ENCODE data around the gene PDE4C.

The PDE4C gene

GRCh38 chr19:18234194-18234593 is 8.0 kb upstream of the PDE4C start:
- TF ChIP-seq USF1 (IDR thresholded peaks at IDR 0.05) (no peak), RAD21 (IDR thresholded peaks at IDR 0.05; ENCODE audit: low read depth) (no peak), CREB1 (IDR thresholded peaks at IDR 0.05; ENCODE audit: low read depth) (no peak), FOXM1 (IDR thresholded peaks at IDR 0.05; ENCODE audit: borderline replicate concordance, low read depth) (no peak), EP300 (IDR thresholded peaks at IDR 0.05; ENCODE audit: borderline replicate concordance) (no peak), ZBTB7A (IDR thresholded peaks at IDR 0.05; ENCODE audit: low read depth) (no peak), YY1 (IDR thresholded peaks at IDR 0.05; ENCODE audit: low read depth) (no peak), TAF1 (IDR thresholded peaks at IDR 0.05; ENCODE audit: low read depth) (no peak), MAX (IDR thresholded peaks at IDR 0.05) (no peak), NFIC (IDR thresholded peaks at IDR 0.05) (no peak), EGR1 (IDR thresholded peaks at IDR 0.05) (no peak), REST (IDR thresholded peaks at IDR 0.05; ENCODE audit: low read depth) (no peak), TEAD4 (IDR thresholded peaks at IDR 0.05) (no peak), CEBPB (IDR thresholded peaks at IDR 0.05) (no peak), TCF12 (IDR thresholded peaks at IDR 0.05; ENCODE audit: low read depth) (no peak)

GRCh38 chr19:18233224-18233825 is 7.1 kb upstream of the PDE4C start:
- TF ChIP-seq TAF1 (IDR thresholded peaks at IDR 0.05; ENCODE audit: low read depth) (no peak), YY1 (IDR thresholded peaks at IDR 0.05; ENCODE audit: low read depth) (0 out of 2 replicates have a peak, but pooled peaks have one; percentile 18), REST (IDR thresholded peaks at IDR 0.05; ENCODE audit: low read depth) (peak; percentile 86), MAX (IDR thresholded peaks at IDR 0.05) (peak; percentile 58), CEBPB (IDR thresholded peaks at IDR 0.05) (no peak)

- TF ChIP-seq MAX (IDR thresholded peaks at IDR 0.05) (no peak), EGR1 (IDR thresholded peaks at IDR 0.05) (no peak), YY1 (IDR thresholded peaks at IDR 0.05; ENCODE audit: low read depth) (no peak), FOXM1 (IDR thresholded peaks at IDR 0.05; ENCODE audit: borderline replicate concordance, low read depth) (no peak), CREB1 (IDR thresholded peaks at IDR 0.05; ENCODE audit: low read depth) (no peak), ZBTB7A (IDR thresholded peaks at IDR 0.05; ENCODE audit: low read depth) (no peak), EP300 (IDR thresholded peaks at IDR 0.05; ENCODE audit: borderline replicate concordance) (no peak), REST (IDR thresholded peaks at IDR 0.05; ENCODE audit: low read depth) (no peak), TEAD4 (IDR thresholded peaks at IDR 0.05) (no peak), CEBPB (IDR thresholded peaks at IDR 0.05) (no peak), USF1 (IDR thresholded peaks at IDR 0.05) (no peak), RAD21 (IDR thresholded peaks at IDR 0.05; ENCODE audit: low read depth) (no peak), TAF1 (IDR thresholded peaks at IDR 0.05; ENCODE audit: low read depth) (no peak), NFIC (IDR thresholded peaks at IDR 0.05) (no peak), TCF12 (IDR thresholded peaks at IDR 0.05; ENCODE audit: low read depth) (no peak)
Observed at GRCh38 chr19:18232540-18233223, 6.4 kb upstream of the PDE4C start.

GRCh38 chr19:18231775-18232174 is 5.5 kb upstream of the PDE4C start:
- TF ChIP-seq CREB1 (IDR thresholded peaks at IDR 0.05; ENCODE audit: low read depth) (no peak), TCF12 (IDR thresholded peaks at IDR 0.05; ENCODE audit: low read depth) (no peak), EGR1 (IDR thresholded peaks at IDR 0.05) (no peak), NFIC (IDR thresholded peaks at IDR 0.05) (no peak), TEAD4 (IDR thresholded peaks at IDR 0.05) (no peak), RAD21 (IDR thresholded peaks at IDR 0.05; ENCODE audit: low read depth) (no peak), YY1 (IDR thresholded peaks at IDR 0.05; ENCODE audit: low read depth) (no peak), USF1 (IDR thresholded peaks at IDR 0.05) (no peak), REST (IDR thresholded peaks at IDR 0.05; ENCODE audit: low read depth) (no peak), TAF1 (IDR thresholded peaks at IDR 0.05; ENCODE audit: low read depth) (no peak), ZBTB7A (IDR thresholded peaks at IDR 0.05; ENCODE audit: low read depth) (no peak), CEBPB (IDR thresholded peaks at IDR 0.05) (no peak), EP300 (IDR thresholded peaks at IDR 0.05; ENCODE audit: borderline replicate concordance) (no peak), FOXM1 (IDR thresholded peaks at IDR 0.05; ENCODE audit: borderline replicate concordance, low read depth) (no peak), MAX (IDR thresholded peaks at IDR 0.05) (no peak)

Measured in Ishikawa (cell line).